HL-60/S4 treated with retinoic acid at 250 ng/mL for 4 days and 3 days (cell line): ENCODE measurements around the gene ME3.
"Not testable (repeated sequence)": the region's sequence is repeated elsewhere in the genome, so short reads cannot be mapped to it uniquely, and the experiment has no call there.

Experiments
- in situ Hi-C: fragments of 300-500 bp; cut with MboI; formaldehyde crosslinking; loops from 2 replicates; pipeline ENCODE4 v1.7.0; 2022; ENCODE audit warnings: low sequenced_read_pairs

ME3 gene

DNA sequence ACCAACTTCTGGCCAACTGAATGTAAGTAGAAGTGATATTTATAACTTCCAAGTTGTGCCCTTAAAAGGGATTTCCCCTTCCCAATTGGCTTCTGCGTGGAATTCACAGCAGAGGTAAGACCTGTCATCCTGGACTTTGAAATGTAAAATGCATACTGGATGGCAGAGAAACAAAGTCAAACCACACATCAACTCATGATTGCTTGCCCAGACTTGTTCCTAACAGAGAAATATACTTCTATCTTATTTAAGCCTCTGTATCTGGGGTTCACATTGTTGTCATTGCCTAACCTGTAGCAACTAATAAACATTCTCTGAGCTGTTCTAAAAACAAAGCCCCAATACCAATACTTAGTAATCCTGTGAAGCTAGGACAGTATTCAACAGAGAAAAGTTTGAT is 6.2 kb downstream of the ME3 start:
- in situ Hi-C loops: no loop called here

GRCh38 chr11:86664930-86665329 is 7.5 kb downstream of the ME3 start:
- in situ Hi-C loops: no loop called here

DNA sequence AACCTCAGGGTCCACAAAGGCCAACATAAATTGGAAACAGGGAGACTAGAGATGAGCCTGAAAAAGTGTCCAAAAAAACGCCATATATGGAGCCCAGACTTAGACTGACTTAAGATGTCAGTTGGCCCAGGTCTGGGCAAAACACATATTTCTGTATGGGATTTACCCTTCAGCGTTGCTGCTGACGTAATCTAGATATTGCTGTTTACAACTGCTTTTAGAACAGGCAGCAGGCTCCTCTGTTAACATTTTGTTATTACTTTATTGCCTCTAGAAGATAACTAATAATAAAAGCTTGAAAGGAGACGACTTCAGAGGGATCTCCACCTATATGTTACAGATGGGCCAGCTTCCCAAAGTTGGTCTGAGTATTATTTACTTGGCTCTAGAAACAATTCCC is 8.7 kb downstream of the ME3 start:
- in situ Hi-C loops: no loop called here

- in situ Hi-C loops: no loop called here
Measured at GRCh38 chr11:86663291-86663690, 9.1 kb downstream of the ME3 start.

DNA sequence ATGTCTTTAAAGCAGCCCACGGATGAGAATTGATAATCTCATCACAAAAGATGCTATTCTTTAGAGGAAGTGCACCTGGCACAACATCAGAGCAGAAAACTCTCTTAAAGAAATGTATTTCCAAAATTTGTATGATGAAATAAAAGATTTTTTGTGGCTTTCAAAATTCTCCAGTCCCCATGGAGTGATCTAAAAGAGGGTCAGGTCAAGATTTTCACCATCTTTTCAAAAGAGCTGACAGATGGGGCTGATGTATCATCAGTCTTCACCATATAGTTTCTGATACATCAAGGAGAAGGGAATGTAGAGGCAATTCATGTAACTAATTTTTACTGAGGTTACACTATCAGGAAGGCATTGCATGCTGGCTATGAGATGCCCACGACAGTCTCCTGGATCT is 11.7 kb downstream of the ME3 start:
- in situ Hi-C loops: no loop called here

DNA sequence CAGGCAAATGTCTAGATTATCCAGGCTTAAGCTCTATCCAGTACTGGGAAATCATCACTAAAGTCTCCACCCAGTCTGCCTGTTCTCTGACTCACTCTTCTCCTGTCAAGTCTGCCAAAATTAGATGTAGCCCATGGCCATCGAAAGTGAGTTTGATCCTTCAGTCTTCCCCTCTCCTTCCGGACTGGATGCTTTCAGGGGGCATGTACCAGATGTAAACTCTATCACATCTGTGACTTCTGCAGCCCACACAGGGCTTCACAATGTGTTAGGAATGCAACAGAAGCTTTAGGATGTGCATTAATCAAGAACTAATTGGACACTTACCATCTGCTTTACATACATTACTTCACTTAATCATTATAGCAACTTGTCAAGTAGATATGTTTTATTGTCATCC is 12.3 kb downstream of the ME3 start:
- in situ Hi-C loops: no loop called here

DNA sequence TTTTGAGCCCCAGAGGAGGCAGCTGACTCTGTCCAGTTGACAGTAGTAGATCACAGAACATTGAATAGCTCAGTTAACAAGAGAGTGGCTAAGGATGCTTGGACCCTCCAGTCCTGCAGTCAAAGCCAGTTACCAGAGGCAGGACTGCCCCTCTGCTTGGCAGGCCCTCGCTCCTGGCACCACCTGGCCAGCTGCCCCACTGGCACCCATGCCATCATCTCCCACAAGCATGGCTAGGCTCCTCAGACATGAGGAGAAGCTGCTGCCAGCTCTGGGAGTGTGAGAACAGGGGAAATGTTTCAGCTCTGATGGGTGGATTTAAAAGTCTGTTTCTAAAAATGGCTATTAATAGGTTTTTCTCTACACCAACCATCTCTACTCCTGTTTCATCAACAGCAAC is 13.9 kb downstream of the ME3 start:
- in situ Hi-C loops: no loop called here

DNA sequence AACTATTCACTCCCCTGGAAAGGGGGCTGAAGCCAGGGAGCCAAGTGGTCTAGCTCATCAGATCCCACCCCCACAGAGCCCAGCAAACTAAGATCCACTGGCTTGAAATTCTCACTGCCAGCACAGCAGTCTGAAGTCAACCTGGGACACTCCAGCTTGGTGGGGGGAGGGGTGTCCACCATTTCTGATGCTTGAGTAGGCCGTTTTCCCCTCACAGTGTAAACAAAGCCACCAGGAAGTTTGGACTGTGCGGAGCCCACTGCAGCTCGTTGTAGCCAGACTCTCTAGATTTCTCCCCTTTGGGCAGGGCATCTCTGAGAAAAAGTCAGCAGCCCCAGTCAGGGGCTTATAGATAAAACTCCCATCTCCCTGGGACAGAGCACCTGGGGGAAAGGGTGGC is 27.2 kb downstream of the ME3 start:
- in situ Hi-C loops: not testable (repeated sequence)

DNA sequence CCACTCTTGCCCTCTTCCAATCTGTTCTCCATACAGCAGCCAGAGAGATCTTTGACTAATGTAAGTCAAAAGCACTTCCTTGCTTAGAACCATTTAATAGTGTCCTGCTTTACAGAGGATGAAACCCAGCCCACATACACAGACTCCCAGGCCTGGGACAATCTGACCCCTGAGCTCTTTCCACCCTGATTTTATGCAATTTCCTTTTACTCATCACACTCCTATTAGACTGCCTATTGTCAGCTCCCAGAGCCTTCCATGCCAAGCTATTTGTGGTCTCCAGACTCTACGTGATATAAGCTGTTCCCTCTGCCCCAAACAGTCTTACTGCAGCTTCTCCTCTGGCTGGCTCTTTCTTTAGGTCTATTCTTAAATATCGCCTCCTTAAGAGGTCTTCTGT is 28.1 kb downstream of the ME3 start:
- in situ Hi-C loops: no loop called here

GRCh38 chr11:86641537-86642261 is 30.7 kb downstream of the ME3 start:
- in situ Hi-C loops: no loop called here

DNA sequence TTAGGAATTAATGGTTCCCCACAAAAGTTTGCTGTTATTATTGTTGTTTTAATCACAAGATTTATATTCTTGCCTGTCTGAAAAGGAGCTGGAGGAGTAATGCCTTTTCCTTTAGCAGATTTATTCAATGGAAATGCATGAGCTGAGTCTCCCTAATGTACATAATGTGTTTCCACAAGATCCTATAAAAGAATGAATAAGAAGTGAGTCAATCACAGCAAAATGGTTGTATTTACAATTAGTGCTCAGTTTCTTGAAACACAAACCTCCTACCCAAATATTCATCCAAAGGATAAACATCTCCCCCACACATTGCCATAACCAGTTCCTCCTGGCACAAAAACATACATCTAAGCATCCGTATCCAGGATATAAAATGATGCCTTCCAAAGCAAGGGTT is 33.3 kb downstream of the ME3 start:
- in situ Hi-C loops: no loop called here

- in situ Hi-C loops: no loop called here
Measured at GRCh38 chr11:86638673-86639072, 33.7 kb downstream of the ME3 start.

DNA sequence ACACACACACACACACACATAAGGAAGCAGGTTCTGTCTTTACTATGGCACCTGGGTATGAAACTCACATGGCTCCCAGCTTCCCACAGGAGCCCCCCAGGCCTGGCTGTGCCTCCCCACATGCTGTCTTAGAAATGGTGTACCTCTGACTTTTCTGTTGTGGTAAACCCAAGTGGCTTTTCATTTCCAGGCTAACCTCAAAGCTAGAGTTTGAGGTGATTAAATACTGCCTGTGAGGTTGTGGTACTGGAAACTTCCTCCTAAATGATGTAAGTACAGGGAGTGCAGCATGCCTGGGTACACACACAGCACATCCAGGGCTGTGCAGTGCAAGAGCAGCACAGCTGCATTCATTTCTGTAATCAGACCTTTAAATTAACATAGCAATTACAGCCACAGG is 34.4 kb downstream of the ME3 start:
- in situ Hi-C loops: no loop called here

GRCh38 chr11:86636275-86636674 is 36.1 kb downstream of the ME3 start:
- in situ Hi-C loops: no loop called here

DNA sequence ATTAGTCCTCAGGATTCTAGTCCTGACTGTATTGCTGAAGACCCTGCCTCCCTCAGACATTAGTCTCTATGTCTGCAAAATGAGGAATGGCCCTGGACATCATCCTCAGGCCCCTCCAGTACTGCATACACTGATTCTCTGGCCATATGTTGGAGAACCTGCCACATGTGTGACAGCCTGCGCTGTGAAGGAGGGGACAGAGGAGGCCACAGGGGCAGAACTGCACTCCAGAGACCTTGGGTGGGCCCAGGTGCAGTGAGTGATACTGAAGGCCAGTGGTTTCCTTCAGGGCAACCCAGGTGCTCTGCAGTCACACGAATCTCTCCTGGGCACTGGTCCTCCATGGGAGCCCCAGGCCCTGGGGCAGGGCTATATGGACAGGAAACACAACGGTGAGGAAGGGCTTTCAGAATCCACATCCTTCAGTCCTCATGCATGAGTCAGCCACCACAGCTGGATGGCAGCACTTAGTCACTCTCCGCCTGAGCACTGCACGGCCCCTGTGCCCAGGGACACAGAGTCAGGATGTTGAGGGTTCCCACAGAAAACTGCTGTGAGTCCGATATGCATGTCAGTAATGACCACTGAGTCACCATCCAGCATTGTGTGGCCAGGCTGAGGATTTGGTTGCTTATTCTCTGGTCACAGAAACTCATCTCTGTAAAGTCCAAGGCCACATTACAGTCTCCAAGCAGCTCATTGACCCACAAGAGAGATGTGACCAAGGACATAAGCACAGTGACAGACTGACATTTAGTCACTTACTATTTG is 39.7 kb downstream of the ME3 start:
- in situ Hi-C loops: no loop called here

- in situ Hi-C loops: no loop called here
Measured at GRCh38 chr11:86630229-86630981, 42.0 kb downstream of the ME3 start.

- in situ Hi-C loops: no loop called here
Measured at GRCh38 chr11:86629045-86629706, 43.2 kb downstream of the ME3 start.

DNA sequence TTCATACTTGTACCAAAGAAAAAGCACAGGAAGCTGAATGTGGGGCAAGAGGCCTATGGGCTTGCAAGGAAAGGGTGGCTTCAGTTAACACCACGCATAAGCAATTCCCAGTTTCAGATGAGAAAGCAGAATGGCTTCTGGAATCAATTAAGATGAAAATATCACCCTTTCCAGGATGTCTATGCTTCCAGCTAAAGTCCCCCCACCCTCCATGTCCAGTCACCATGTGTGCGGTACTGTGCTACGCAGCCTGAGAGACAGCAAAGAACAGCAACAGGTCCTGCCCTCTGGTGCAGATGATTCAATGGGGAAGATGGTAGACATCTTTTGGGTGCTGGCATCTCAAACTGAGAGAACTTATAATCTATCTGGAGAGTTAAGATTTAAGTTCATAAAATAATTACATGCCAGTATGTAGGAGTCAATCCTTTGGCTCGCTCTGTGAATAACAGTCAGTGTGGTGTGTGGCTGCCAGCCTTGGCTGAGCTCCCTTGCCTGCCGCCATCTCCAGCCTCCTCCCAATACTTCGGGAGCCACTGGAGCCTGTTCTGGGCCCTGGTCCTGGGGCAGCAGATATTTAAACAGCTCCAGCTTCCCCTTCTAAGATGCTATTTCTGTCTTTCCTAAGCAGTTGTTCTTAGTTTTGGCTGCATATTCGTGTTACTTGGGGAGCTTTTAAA is 44.5 kb downstream of the ME3 start:
- in situ Hi-C loops: no loop called here

DNA sequence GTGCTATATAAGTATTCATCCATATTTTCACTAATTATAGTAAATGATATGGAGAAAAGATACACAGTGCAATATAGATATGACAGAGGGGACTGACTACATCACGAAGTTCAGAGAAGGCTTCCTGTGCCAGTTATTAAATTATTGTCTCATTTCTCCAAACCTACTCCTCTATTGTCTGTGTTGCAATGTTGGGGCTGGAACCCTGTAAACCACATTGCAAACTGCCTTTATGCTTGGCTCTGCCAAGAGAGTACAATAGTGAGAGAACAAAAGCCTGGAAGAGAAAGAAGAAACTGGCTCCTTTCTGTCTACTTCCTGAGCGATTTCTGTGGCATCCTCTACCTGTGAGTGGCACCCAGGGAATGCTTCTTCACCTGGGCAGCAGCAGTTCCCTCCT is 46.4 kb downstream of the ME3 start:
- in situ Hi-C loops: no loop called here

GRCh38 chr11:86625544-86625943 is 46.9 kb downstream of the ME3 start:
- in situ Hi-C loops: no loop called here

GRCh38 chr11:86624366-86624765 is 48.0 kb downstream of the ME3 start:
- in situ Hi-C loops: no loop called here
